HT1080 (cell line): Measurements from ENCODE around the gene AQP12A. TPM values are rescaled to one million over a fixed set of nuclear protein-coding genes. Genes with fewer than 3 reads are reported as not detected.

Source experiments
- DNase-seq: peaks from one replicate; pipeline ENCODE4 v3.0.0-alpha.2; 2015; ENCODE audit warnings: low read depth
- total RNA-seq: library from RNA; depleted of rRNA; stranded (reverse); fragments of >200 nt; shearing (Covaris generic); gene quantifications from 2 replicates; pipeline ENCODE4 v1.2.3, GENCODE V29; 2014

Gene AQP12A
- total RNA-seq, 1 experiment from 2014 or later = not detected

- DNase-seq = no peak
These were observed 29.3 kb downstream of the AQP12A start for GRCh38 chr2:240720686-240721595.

- no peak for DNase-seq
These were observed 30.0 kb downstream of the AQP12A start for GRCh38 chr2:240721596-240722180.

GRCh38 chr2:240722376-240722775 is 30.7 kb downstream of the AQP12A start:
- no peak for DNase-seq

GRCh38 chr2:240722796-240723735 is 31.4 kb downstream of the AQP12A start:
- DNase-seq = no peak

- no peak for DNase-seq
These were observed 32.2 kb downstream of the AQP12A start for GRCh38 chr2:240723851-240724250.

- DNase-seq = no peak
These were observed 32.8 kb downstream of the AQP12A start for GRCh38 chr2:240724431-240724830.

- no peak for DNase-seq
These were observed 33.6 kb downstream of the AQP12A start for GRCh38 chr2:240725266-240725665.

- DNase-seq = no peak
These were observed 34.0 kb downstream of the AQP12A start for GRCh38 chr2:240725671-240726070.

- no peak for DNase-seq
These were observed 35.2 kb downstream of the AQP12A start for GRCh38 chr2:240726876-240727275.

- no peak for DNase-seq
These were observed 35.8 kb downstream of the AQP12A start for GRCh38 chr2:240727439-240727838.

- no peak for DNase-seq
These were observed 36.2 kb downstream of the AQP12A start for GRCh38 chr2:240727913-240728312.

- DNase-seq = no peak
These were observed 36.7 kb downstream of the AQP12A start for GRCh38 chr2:240728361-240728760.

- DNase-seq = no peak
These were observed 37.2 kb downstream of the AQP12A start for GRCh38 chr2:240728827-240729226.

- DNase-seq = no peak
These were observed 39.0 kb downstream of the AQP12A start for GRCh38 chr2:240730501-240731177.

GRCh38 chr2:240731178-240731545 is 39.5 kb downstream of the AQP12A start:
- no peak for DNase-seq

- DNase-seq = no peak
These were observed 40.5 kb downstream of the AQP12A start for GRCh38 chr2:240732184-240732583.

- peak; percentile 5 for DNase-seq
These were observed 41.4 kb downstream of the AQP12A start for GRCh38 chr2:240732911-240733622.

GRCh38 chr2:240733803-240734495 is 42.3 kb downstream of the AQP12A start:
- no peak for DNase-seq

GRCh38 chr2:240734756-240735155 is 43.1 kb downstream of the AQP12A start:
- DNase-seq = no peak

GRCh38 chr2:240735476-240735875 is 43.8 kb downstream of the AQP12A start:
- no peak for DNase-seq
